GM19324 (cell line): ENCODE results near the gene TIRAP.

Experiments used
- ATAC-seq: cut with Tn5 transposase; IDR thresholded peaks from one replicate; pipeline ENCODE4 v1.9.1; 2021; ENCODE audit warnings: mild to moderate bottlenecking, moderate library complexity; ENCODE audit not compliant: unreplicated experiment, low FRiP score

Gene TIRAP

GRCh38 chr11:126318574-126319373 lies 35.9 kb downstream of the TIRAP start:
- ATAC-seq = peak; percentile 59

GRCh38 chr11:126319374-126319740 lies 36.5 kb downstream of the TIRAP start:
- no peak for ATAC-seq

- no peak for ATAC-seq
Observed at GRCh38 chr11:126322996-126323395, 40.1 kb downstream of the TIRAP start.

- no peak for ATAC-seq
Observed at GRCh38 chr11:126327281-126328000, 44.5 kb downstream of the TIRAP start.

- ATAC-seq = no peak
Observed at GRCh38 chr11:126328001-126328390, 45.1 kb downstream of the TIRAP start.

- ATAC-seq = no peak
Observed at GRCh38 chr11:126328444-126328843, 45.6 kb downstream of the TIRAP start.

- no peak for ATAC-seq
Observed at GRCh38 chr11:126328938-126329643, 46.2 kb downstream of the TIRAP start.

GRCh38 chr11:126329644-126330211 lies 46.8 kb downstream of the TIRAP start:
- no peak for ATAC-seq

GRCh38 chr11:126331286-126331685 lies 48.4 kb downstream of the TIRAP start:
- no peak for ATAC-seq

GRCh38 chr11:126332221-126332711 lies 49.4 kb downstream of the TIRAP start:
- no peak for ATAC-seq

GRCh38 chr11:126333142-126333541 lies 50.2 kb downstream of the TIRAP start:
- no peak for ATAC-seq

- no peak for ATAC-seq
Observed at GRCh38 chr11:126334659-126335462, 52.0 kb downstream of the TIRAP start.

- ATAC-seq = no peak
Observed at GRCh38 chr11:126335463-126335760, 52.5 kb downstream of the TIRAP start.

GRCh38 chr11:126336138-126336541 lies 53.2 kb downstream of the TIRAP start:
- no peak for ATAC-seq

- ATAC-seq = no peak
Observed at GRCh38 chr11:126336671-126337101, 53.8 kb downstream of the TIRAP start.

- no peak for ATAC-seq
Observed at GRCh38 chr11:126337126-126337473, 54.2 kb downstream of the TIRAP start.

GRCh38 chr11:126337474-126338241 lies 54.8 kb downstream of the TIRAP start:
- ATAC-seq = no peak

- no peak for ATAC-seq
Observed at GRCh38 chr11:126338346-126339055, 55.6 kb downstream of the TIRAP start.
